SK-N-SH (cell line): Measurements from ENCODE around the gene GCH1. TPM values are rescaled to one million over a fixed set of nuclear protein-coding genes. Genes with fewer than 3 reads are reported as not detected.

ENCODE experiments used
- CHD2 ChIP-seq: fragments of 150-350 bp; IDR thresholded peaks from 2 replicates; pipeline ENCODE4 v1.6.1; 2018; ENCODE audit warnings: low read length; ENCODE audit not compliant: partially characterized antibody
- ELF1 ChIP-seq: IDR thresholded peaks from 2 replicates; pipeline ENCODE4 v1.4.0; 2012
- FOSL2 ChIP-seq: IDR thresholded peaks from 2 replicates; pipeline ENCODE4 v1.4.0; 2012; ENCODE audit warnings: low read depth, mild to moderate bottlenecking, moderate library complexity, borderline replicate concordance
- GATA2 ChIP-seq: sonication (generic); formaldehyde crosslinking; IDR thresholded peaks from 2 replicates; pipeline ENCODE4 v1.5.0; 2020; ENCODE audit warnings: mild to moderate bottlenecking, missing genetic modification reagents
- JUND ChIP-seq: IDR thresholded peaks from 2 replicates; pipeline ENCODE4 v1.4.0; 2012
- MEF2A ChIP-seq: IDR thresholded peaks from 2 replicates; pipeline ENCODE4 v1.4.0; 2012; ENCODE audit warnings: low read depth, borderline replicate concordance
- MXI1 ChIP-seq: IDR thresholded peaks from 2 replicates; pipeline ENCODE4 v1.6.1; 2012; ENCODE audit warnings: mild to moderate bottlenecking, low read depth, low read length, improper control_type of control experiment
- NFIC ChIP-seq: IDR thresholded peaks from 2 replicates; pipeline ENCODE4 v1.4.0; 2012; ENCODE audit warnings: borderline replicate concordance
- POLR2AphosphoS5 ChIP-seq: IDR thresholded peaks from 2 replicates; pipeline ENCODE4 v1.6.1; 2012; ENCODE audit warnings: low read depth, low read length
- RCOR1 ChIP-seq: fragments of 150-350 bp; IDR thresholded peaks from 2 replicates; pipeline ENCODE4 v1.6.1; 2017; ENCODE audit warnings: antibody characterized with exemption, low read length
- RXRA ChIP-seq: IDR thresholded peaks from 2 replicates; pipeline ENCODE4 v1.4.0; 2012; ENCODE audit warnings: low read depth, mild to moderate bottlenecking, borderline replicate concordance
- SMC3 ChIP-seq: IDR thresholded peaks from 2 replicates; pipeline ENCODE4 v1.6.1; 2012; ENCODE audit warnings: low read depth, low read length, improper control_type of control experiment
- TAF1 ChIP-seq: IDR thresholded peaks from 2 replicates; pipeline ENCODE4 v1.6.1; 2012; ENCODE audit warnings: low read depth, mild to moderate bottlenecking, low read length, moderate library complexity, borderline replicate concordance
- TEAD4 ChIP-seq: IDR thresholded peaks from 2 replicates; pipeline ENCODE4 v1.4.0; 2012; ENCODE audit warnings: mild to moderate bottlenecking, borderline replicate concordance; ENCODE audit not compliant: insufficient read depth
- YY1 ChIP-seq: IDR thresholded peaks from 2 replicates; pipeline ENCODE4 v1.4.0; 2012; ENCODE audit warnings: low read depth, mild to moderate bottlenecking
- polyA plus RNA-seq, 3 experiments: library from polyadenylated mRNA; depleted of rRNA; stranded (reverse); fragments of >200 nt; gene quantifications; 2 replicates each; pipeline ENCODE4 v1.2.3, GENCODE V29; 2012
- TF ChIP-seq, protein P1 (sequence below): IDR thresholded peaks from 2 replicates; pipeline ENCODE4 v1.6.1; 2012; ENCODE audit warnings: mild to moderate bottlenecking, low read depth, low read length, moderate library complexity
- TF ChIP-seq, protein P2 (sequence below): fragments of 200-600 bp; sonication (generic); IDR thresholded peaks from 2 replicates; pipeline ENCODE4 v1.6.1; 2017; ENCODE audit warnings: antibody characterized with exemption, mild to moderate bottlenecking, moderate library complexity
- TF ChIP-seq, protein P3 (sequence below): IDR thresholded peaks from 2 replicates; pipeline ENCODE4 v1.4.0; 2012; ENCODE audit warnings: low read depth, borderline replicate concordance

The GCH1 gene
- polyA plus RNA-seq, 1 of the 3 experiments (the other 2 are of a cell fraction): 2.2 TPM

DNA sequence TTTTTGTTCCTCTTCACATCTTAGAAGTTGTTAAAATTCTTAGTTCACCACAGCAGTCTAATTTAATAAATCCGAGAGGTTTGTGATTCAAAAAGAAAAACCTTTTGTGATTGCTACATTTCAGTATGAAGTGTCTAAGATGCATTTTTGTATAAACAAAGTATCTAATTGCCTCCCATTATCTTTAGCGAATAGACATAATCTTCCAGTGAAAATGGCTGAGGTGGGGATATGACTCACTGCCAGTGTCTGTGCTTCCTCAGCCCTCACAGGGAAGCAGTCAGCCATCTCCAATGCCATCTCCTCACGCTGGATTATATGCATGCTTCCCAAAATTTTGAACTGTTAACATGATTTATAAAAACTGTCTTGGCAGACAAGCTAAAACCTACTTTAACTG is 7.6 kb downstream of the GCH1 start (continued):
- TF ChIP-seq RCOR1 (no peak), ELF1 (no peak), NFIC (no peak), JUND (peak; percentile 45), FOSL2 (peak; percentile 49; the same call in 1 of the 2 replicates), RXRA (no peak), GATA2 (CRISPR knock-in tag) (no peak), MEF2A (no peak), CHD2 (no peak), POLR2AphosphoS5 (no peak), YY1 (peak; percentile 29; the same call in 1 of the 2 replicates), MXI1 (no peak), TEAD4 (no peak), TAF1 (no peak), SMC3 (no peak)
- TF ChIP-seq, protein P1, sequence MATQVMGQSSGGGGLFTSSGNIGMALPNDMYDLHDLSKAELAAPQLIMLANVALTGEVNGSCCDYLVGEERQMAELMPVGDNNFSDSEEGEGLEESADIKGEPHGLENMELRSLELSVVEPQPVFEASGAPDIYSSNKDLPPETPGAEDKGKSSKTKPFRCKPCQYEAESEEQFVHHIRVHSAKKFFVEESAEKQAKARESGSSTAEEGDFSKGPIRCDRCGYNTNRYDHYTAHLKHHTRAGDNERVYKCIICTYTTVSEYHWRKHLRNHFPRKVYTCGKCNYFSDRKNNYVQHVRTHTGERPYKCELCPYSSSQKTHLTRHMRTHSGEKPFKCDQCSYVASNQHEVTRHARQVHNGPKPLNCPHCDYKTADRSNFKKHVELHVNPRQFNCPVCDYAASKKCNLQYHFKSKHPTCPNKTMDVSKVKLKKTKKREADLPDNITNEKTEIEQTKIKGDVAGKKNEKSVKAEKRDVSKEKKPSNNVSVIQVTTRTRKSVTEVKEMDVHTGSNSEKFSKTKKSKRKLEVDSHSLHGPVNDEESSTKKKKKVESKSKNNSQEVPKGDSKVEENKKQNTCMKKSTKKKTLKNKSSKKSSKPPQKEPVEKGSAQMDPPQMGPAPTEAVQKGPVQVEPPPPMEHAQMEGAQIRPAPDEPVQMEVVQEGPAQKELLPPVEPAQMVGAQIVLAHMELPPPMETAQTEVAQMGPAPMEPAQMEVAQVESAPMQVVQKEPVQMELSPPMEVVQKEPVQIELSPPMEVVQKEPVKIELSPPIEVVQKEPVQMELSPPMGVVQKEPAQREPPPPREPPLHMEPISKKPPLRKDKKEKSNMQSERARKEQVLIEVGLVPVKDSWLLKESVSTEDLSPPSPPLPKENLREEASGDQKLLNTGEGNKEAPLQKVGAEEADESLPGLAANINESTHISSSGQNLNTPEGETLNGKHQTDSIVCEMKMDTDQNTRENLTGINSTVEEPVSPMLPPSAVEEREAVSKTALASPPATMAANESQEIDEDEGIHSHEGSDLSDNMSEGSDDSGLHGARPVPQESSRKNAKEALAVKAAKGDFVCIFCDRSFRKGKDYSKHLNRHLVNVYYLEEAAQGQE: no peak
- TF ChIP-seq, protein P2, sequence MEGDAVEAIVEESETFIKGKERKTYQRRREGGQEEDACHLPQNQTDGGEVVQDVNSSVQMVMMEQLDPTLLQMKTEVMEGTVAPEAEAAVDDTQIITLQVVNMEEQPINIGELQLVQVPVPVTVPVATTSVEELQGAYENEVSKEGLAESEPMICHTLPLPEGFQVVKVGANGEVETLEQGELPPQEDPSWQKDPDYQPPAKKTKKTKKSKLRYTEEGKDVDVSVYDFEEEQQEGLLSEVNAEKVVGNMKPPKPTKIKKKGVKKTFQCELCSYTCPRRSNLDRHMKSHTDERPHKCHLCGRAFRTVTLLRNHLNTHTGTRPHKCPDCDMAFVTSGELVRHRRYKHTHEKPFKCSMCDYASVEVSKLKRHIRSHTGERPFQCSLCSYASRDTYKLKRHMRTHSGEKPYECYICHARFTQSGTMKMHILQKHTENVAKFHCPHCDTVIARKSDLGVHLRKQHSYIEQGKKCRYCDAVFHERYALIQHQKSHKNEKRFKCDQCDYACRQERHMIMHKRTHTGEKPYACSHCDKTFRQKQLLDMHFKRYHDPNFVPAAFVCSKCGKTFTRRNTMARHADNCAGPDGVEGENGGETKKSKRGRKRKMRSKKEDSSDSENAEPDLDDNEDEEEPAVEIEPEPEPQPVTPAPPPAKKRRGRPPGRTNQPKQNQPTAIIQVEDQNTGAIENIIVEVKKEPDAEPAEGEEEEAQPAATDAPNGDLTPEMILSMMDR: no peak
- TF ChIP-seq, protein P3, sequence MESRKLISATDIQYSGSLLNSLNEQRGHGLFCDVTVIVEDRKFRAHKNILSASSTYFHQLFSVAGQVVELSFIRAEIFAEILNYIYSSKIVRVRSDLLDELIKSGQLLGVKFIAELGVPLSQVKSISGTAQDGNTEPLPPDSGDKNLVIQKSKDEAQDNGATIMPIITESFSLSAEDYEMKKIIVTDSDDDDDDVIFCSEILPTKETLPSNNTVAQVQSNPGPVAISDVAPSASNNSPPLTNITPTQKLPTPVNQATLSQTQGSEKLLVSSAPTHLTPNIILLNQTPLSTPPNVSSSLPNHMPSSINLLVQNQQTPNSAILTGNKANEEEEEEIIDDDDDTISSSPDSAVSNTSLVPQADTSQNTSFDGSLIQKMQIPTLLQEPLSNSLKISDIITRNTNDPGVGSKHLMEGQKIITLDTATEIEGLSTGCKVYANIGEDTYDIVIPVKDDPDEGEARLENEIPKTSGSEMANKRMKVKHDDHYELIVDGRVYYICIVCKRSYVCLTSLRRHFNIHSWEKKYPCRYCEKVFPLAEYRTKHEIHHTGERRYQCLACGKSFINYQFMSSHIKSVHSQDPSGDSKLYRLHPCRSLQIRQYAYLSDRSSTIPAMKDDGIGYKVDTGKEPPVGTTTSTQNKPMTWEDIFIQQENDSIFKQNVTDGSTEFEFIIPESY: no peak
